ENCODE results near the gene PGAM1. TPM values are rescaled to one million over a fixed set of nuclear protein-coding genes. Genes with fewer than 3 reads are reported as not detected.

The PGAM1 gene
- total and polyA plus RNA-seq, 2 of the 13 experiments (the other 11 are each of a cell fraction or from before 2014, with no cell fraction given) = 354 to 483 TPM

DNA sequence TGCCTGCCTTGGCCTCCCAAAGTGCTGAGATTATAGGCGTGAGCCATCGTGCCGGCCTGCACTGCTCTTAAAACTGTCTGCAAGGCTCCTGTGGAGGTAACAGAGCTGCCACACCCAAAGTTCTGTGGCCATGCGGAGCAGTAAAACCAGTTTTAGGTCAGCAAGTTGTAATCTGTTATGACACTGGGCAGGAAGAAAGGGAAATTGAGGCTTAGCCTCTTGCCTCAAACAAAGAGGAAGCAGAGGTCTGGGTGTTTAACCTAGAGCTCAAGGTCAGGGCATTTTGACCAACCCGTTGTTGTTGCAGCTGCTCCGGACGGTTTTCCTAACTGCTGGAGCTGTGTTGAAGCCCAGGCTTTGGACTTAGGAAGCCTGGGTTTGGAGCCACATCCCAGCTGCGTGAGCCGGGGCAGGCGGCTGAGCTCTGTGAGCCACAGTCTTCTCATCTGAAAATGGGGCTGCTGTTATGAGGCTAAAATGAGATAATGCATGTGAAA lies 17.4 kb upstream of the PGAM1 start (continued):
- TF ChIP-seq, protein P1, sequence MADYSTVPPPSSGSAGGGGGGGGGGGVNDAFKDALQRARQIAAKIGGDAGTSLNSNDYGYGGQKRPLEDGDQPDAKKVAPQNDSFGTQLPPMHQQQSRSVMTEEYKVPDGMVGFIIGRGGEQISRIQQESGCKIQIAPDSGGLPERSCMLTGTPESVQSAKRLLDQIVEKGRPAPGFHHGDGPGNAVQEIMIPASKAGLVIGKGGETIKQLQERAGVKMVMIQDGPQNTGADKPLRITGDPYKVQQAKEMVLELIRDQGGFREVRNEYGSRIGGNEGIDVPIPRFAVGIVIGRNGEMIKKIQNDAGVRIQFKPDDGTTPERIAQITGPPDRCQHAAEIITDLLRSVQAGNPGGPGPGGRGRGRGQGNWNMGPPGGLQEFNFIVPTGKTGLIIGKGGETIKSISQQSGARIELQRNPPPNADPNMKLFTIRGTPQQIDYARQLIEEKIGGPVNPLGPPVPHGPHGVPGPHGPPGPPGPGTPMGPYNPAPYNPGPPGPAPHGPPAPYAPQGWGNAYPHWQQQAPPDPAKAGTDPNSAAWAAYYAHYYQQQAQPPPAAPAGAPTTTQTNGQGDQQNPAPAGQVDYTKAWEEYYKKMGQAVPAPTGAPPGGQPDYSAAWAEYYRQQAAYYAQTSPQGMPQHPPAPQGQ (CRISPR knock-in tag; IDR thresholded peaks at IDR 0.05; ENCODE audit: borderline replicate concordance) = no peak
- TF ChIP-seq ZNF343 (CRISPR knock-in tag; IDR thresholded peaks at IDR 0.05) = peak; percentile 97
- no peak for TF ChIP-seq ZC3H13 (CRISPR knock-in tag; IDR thresholded peaks at IDR 0.05)
- 0 out of 2 replicates have a peak, but pooled peaks have one; percentile 34 for TF ChIP-seq HOMEZ (CRISPR knock-in tag; IDR thresholded peaks at IDR 0.05; ENCODE audit: low read depth)
- TF ChIP-seq ELF1 (CRISPR knock-in tag; IDR thresholded peaks at IDR 0.05) = 0 out of 2 replicates have a peak, but pooled peaks have one; percentile 19
- TF ChIP-seq ZNF768 (CRISPR knock-in tag; IDR thresholded peaks at IDR 0.05) = peak; percentile 32; the same call in 1 of the 2 replicates
- TF ChIP-seq, protein P2, sequence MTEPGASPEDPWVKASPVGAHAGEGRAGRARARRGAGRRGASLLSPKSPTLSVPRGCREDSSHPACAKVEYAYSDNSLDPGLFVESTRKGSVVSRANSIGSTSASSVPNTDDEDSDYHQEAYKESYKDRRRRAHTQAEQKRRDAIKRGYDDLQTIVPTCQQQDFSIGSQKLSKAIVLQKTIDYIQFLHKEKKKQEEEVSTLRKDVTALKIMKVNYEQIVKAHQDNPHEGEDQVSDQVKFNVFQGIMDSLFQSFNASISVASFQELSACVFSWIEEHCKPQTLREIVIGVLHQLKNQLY (CRISPR knock-in tag; IDR thresholded peaks at IDR 0.05) = peak; percentile 33; the same call in 1 of the 2 replicates
- TF ChIP-seq HOXA3 (CRISPR knock-in tag; IDR thresholded peaks at IDR 0.05) = peak; percentile 52
- no peak for TF ChIP-seq GABPA (IDR thresholded peaks at IDR 0.05; ENCODE audit: low read depth, low read length)
- 0 out of 2 replicates have a peak, but pooled peaks have one; percentile 16 for TF ChIP-seq GABPA (CRISPR knock-in tag; IDR thresholded peaks at IDR 0.05; ENCODE audit: low read depth)
- TF ChIP-seq RARA (CRISPR knock-in tag; IDR thresholded peaks at IDR 0.05) = peak; percentile 68
- TF ChIP-seq SKI (IDR thresholded peaks at IDR 0.05; ENCODE audit: partially characterized antibody) = peak; percentile 7
- 0 out of 2 replicates have a peak, but pooled peaks have one; percentile 52 for TF ChIP-seq IRF2 (CRISPR knock-in tag; IDR thresholded peaks at IDR 0.05)
- TF ChIP-seq ZNF205 (CRISPR knock-in tag; IDR thresholded peaks at IDR 0.05) = peak; percentile 71; the same call in 1 of the 2 replicates
- TF ChIP-seq NFAT5 (CRISPR knock-in tag; IDR thresholded peaks at IDR 0.05) = no peak
- TF ChIP-seq ZNF12 (CRISPR knock-in tag; IDR thresholded peaks at IDR 0.05) = peak; percentile 87
- TF ChIP-seq DRAP1 (CRISPR knock-in tag; IDR thresholded peaks at IDR 0.05) = 0 out of 2 replicates have a peak, but pooled peaks have one; percentile 39
- peak; percentile 31; the same call in 1 of the 2 replicates for TF ChIP-seq MYPOP (CRISPR knock-in tag; IDR thresholded peaks at IDR 0.05)
- TF ChIP-seq ZSCAN20 (CRISPR knock-in tag; IDR thresholded peaks at IDR 0.05; ENCODE audit: borderline replicate concordance) = peak; percentile 93; the same call in 1 of the 2 replicates
- TF ChIP-seq ZNF788 (CRISPR knock-in tag; IDR thresholded peaks at IDR 0.05; ENCODE audit: borderline replicate concordance) = 0 out of 2 replicates have a peak, but pooled peaks have one; percentile 54

Data from HepG2 (cell line).